ENCODE results near the gene CTIF.
A peak's percentile ranks its signal among the peaks of the same experiment; 100 is the strongest.

The CTIF gene

GRCh38 chr18:48749768-48750167 is 210.9 kb downstream of the CTIF start:
- no peak for FAIRE-seq
- DNase-seq (ENCODE audit: low spot score) = peak; percentile 30

GRCh38 chr18:48750485-48751175 is 211.8 kb downstream of the CTIF start:
- FAIRE-seq (no peak), DNase-seq (ENCODE audit: low spot score) (no peak)

- DNase-seq (ENCODE audit: low spot score) (no peak), FAIRE-seq (no peak)
These were observed 213.1 kb downstream of the CTIF start for GRCh38 chr18:48751727-48752468.

GRCh38 chr18:48752478-48752877 is 213.6 kb downstream of the CTIF start:
- DNase-seq (ENCODE audit: low spot score) (no peak), FAIRE-seq (no peak)

- DNase-seq (ENCODE audit: low spot score) (no peak), FAIRE-seq (no peak)
These were observed 214.1 kb downstream of the CTIF start for GRCh38 chr18:48752928-48753327.

GRCh38 chr18:48753691-48754090 is 214.9 kb downstream of the CTIF start:
- FAIRE-seq = no peak
- DNase-seq (ENCODE audit: low spot score) = no peak

- DNase-seq (ENCODE audit: low spot score) (no peak), FAIRE-seq (no peak)
These were observed 215.7 kb downstream of the CTIF start for GRCh38 chr18:48754559-48754958.

- FAIRE-seq = no peak
- no peak for DNase-seq (ENCODE audit: low spot score)
These were observed 216.2 kb downstream of the CTIF start for GRCh38 chr18:48754993-48755473.

GRCh38 chr18:48756511-48757226 is 217.8 kb downstream of the CTIF start:
- DNase-seq (ENCODE audit: low spot score) = no peak

GRCh38 chr18:48757367-48757766 is 218.5 kb downstream of the CTIF start:
- DNase-seq (ENCODE audit: low spot score) (no peak), FAIRE-seq (no peak)

More at GRCh38 chr18:48756511-48757226, 217.8 kb downstream of the CTIF start:
- no peak for FAIRE-seq

GRCh38 chr18:48757906-48758305 is 219.1 kb downstream of the CTIF start:
- DNase-seq (ENCODE audit: low spot score) (no peak), FAIRE-seq (no peak)

GRCh38 chr18:48761582-48761981 is 222.8 kb downstream of the CTIF start:
- FAIRE-seq = no peak

GRCh38 chr18:48762022-48762421 is 223.2 kb downstream of the CTIF start:
- DNase-seq (ENCODE audit: low spot score) (no peak), FAIRE-seq (no peak)

More at GRCh38 chr18:48761582-48761981, 222.8 kb downstream of the CTIF start:
- DNase-seq (ENCODE audit: low spot score) = no peak

- FAIRE-seq (no peak), DNase-seq (ENCODE audit: low spot score) (no peak)
These were observed 224.2 kb downstream of the CTIF start for GRCh38 chr18:48762836-48763718.

- FAIRE-seq (no peak), DNase-seq (ENCODE audit: low spot score) (no peak)
These were observed 224.9 kb downstream of the CTIF start for GRCh38 chr18:48763719-48764100.

- DNase-seq (ENCODE audit: low spot score) (no peak), FAIRE-seq (no peak)
These were observed 226.2 kb downstream of the CTIF start for GRCh38 chr18:48765053-48765452.

GRCh38 chr18:48766026-48766425 is 227.2 kb downstream of the CTIF start:
- FAIRE-seq (no peak), DNase-seq (ENCODE audit: low spot score) (no peak)

GRCh38 chr18:48766487-48766886 is 227.7 kb downstream of the CTIF start:
- DNase-seq (ENCODE audit: low spot score) (no peak), FAIRE-seq (no peak)

GRCh38 chr18:48767090-48767690 is 228.4 kb downstream of the CTIF start:
- DNase-seq (ENCODE audit: low spot score) (no peak), FAIRE-seq (no peak)

GRCh38 chr18:48769006-48769636 is 230.3 kb downstream of the CTIF start:
- DNase-seq (ENCODE audit: low spot score) (no peak), FAIRE-seq (no peak)
